C4-2B (cell line): Measurements from ENCODE around the gene ITIH4.

Experiments used
- H3K27ac ChIP-seq: fragments of 450-650 bp; 2 replicates; pipeline ENCODE4 v1.5.1; 2017
- CTCF ChIP-seq: fragments of 450-650 bp; conservative IDR thresholded peaks from 2 replicates; pipeline ENCODE4 v1.5.1; 2017; ENCODE audit warnings: mild to moderate bottlenecking
- ZFX ChIP-seq: fragments of 450-650 bp; IDR thresholded peaks from 2 replicates; pipeline ENCODE4 v1.6.1; 2017

Gene ITIH4

GRCh38 chr3:52873433-52874159 is 43.1 kb upstream of the ITIH4 start:
- TF ChIP-seq ZFX (no peak), CTCF (no peak)
- H3K27ac ChIP-seq: no peak overlapping the region

GRCh38 chr3:52872245-52872644 is 41.8 kb upstream of the ITIH4 start:
- no peak for TF ChIP-seq ZFX
- H3K27ac ChIP-seq: peak overlapping the region; percentile 21; the same call in 1 of the 2 replicates

DNA sequence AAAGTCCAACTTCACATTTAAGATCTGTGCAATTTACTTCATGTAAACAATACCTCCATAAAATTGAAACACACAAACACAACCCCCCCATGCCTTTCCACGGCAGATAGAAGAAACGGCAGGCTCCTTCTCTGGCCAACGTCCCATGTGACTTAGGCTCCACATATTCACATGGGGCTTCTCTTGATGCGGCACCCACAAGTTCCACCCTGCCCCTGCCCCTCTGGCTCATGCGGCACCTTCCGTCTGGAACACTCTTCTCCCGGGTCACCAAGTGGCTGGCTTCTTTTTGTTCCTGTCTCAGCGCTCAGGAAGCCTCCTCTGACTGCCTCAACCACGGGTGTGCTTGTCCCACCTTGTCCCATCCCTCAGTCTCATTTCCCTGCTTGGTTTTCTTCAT is 41.3 kb upstream of the ITIH4 start:
- no peak for TF ChIP-seq ZFX
- TF ChIP-seq CTCF: no peak
- peak overlapping the region; percentile 21; the same call in 1 of the 2 replicates for H3K27ac ChIP-seq

- no peak overlapping the region for H3K27ac ChIP-seq
- TF ChIP-seq ZFX: no peak
- TF ChIP-seq CTCF: no peak
Measured at GRCh38 chr3:52870471-52870870, 40.0 kb upstream of the ITIH4 start.

- H3K27ac ChIP-seq: no peak overlapping the region
- TF ChIP-seq CTCF: no peak
- no peak for TF ChIP-seq ZFX
Measured at GRCh38 chr3:52866427-52866826, 36.0 kb upstream of the ITIH4 start.

GRCh38 chr3:52865994-52866393 is 35.5 kb upstream of the ITIH4 start:
- TF ChIP-seq ZFX (no peak), CTCF (no peak)
- H3K27ac ChIP-seq: no peak overlapping the region

GRCh38 chr3:52860424-52860768 is 29.9 kb upstream of the ITIH4 start:
- TF ChIP-seq ZFX (no peak), CTCF (no peak)
- no peak overlapping the region for H3K27ac ChIP-seq
